ENCODE results near the gene SV2B. TPM values are rescaled to one million over a fixed set of nuclear protein-coding genes. Genes with fewer than 3 reads are reported as not detected.
"Not testable (repeated sequence)": the region's sequence is repeated elsewhere in the genome, so short reads cannot be mapped to it uniquely, and the experiment has no call there.

Gene SV2B
- total RNA-seq, 1 experiment from 2014 or later, result 1.4 TPM

DNA sequence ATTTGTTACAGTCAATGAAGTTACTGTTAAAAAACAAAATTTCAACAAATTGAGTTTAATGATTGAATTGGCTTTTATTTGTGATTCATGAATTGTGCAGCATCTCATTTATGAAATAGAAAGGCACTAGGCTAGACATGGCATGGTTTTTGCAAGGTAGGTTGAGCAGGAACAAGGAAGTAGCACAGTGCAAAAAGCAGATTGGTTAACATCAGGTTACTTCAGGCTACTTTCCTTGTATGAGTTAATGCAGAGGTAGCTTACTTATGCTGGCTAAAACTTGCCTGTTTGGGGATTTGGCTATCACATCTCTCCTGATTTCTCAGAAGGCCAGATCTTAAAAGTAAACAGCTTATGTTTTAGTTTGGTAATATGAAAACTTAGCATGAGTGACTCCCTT lies 23.0 kb upstream of the SV2B start:
- no peaks in the 10 kb centered on the region for H3K4me1 Mint-ChIP-seq
- H3K4me3 Mint-ChIP-seq, result no peak overlapping the region
- TF ChIP-seq TCF7 (CRISPR knock-in tag; IDR thresholded peaks at IDR 0.05; ENCODE audit: low read depth) (no peak), ZNF219 (CRISPR knock-in tag; IDR thresholded peaks at IDR 0.05; ENCODE audit: borderline replicate concordance) (no peak), RORB (CRISPR knock-in tag; IDR thresholded peaks at IDR 0.05) (no peak), ZNF121 (CRISPR knock-in tag; IDR thresholded peaks at IDR 0.05) (no peak), ZBTB21 (CRISPR knock-in tag; IDR thresholded peaks at IDR 0.05; ENCODE audit: borderline replicate concordance) (no peak), SP1 (CRISPR knock-in tag; conservative IDR thresholded peaks at IDR 0.05) (no peak), RELA (CRISPR knock-in tag; IDR thresholded peaks at IDR 0.05; ENCODE audit: borderline replicate concordance) (no peak), IRF2 (CRISPR knock-in tag; IDR thresholded peaks at IDR 0.05; ENCODE audit: borderline replicate concordance, low read depth) (no peak), GRHL2 (CRISPR knock-in tag; IDR thresholded peaks at IDR 0.05; ENCODE audit: insufficient replicate concordance, severe bottlenecking) (no peak), NFATC4 (CRISPR knock-in tag; IDR thresholded peaks at IDR 0.05) (no peak), PRRX2 (CRISPR knock-in tag; IDR thresholded peaks at IDR 0.05) (no peak), ZNF416 (CRISPR knock-in tag; IDR thresholded peaks at IDR 0.05) (no peak), SMAD4 (CRISPR knock-in tag; IDR thresholded peaks at IDR 0.05) (no peak)
- TF ChIP-seq, protein P1, sequence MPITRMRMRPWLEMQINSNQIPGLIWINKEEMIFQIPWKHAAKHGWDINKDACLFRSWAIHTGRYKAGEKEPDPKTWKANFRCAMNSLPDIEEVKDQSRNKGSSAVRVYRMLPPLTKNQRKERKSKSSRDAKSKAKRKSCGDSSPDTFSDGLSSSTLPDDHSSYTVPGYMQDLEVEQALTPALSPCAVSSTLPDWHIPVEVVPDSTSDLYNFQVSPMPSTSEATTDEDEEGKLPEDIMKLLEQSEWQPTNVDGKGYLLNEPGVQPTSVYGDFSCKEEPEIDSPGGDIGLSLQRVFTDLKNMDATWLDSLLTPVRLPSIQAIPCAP (CRISPR knock-in tag; IDR thresholded peaks at IDR 0.05), result no peak
- TF ChIP-seq, protein P2, sequence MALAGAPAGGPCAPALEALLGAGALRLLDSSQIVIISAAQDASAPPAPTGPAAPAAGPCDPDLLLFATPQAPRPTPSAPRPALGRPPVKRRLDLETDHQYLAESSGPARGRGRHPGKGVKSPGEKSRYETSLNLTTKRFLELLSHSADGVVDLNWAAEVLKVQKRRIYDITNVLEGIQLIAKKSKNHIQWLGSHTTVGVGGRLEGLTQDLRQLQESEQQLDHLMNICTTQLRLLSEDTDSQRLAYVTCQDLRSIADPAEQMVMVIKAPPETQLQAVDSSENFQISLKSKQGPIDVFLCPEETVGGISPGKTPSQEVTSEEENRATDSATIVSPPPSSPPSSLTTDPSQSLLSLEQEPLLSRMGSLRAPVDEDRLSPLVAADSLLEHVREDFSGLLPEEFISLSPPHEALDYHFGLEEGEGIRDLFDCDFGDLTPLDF (CRISPR knock-in tag; IDR thresholded peaks at IDR 0.05), result no peak
- TF ChIP-seq, protein P3, sequence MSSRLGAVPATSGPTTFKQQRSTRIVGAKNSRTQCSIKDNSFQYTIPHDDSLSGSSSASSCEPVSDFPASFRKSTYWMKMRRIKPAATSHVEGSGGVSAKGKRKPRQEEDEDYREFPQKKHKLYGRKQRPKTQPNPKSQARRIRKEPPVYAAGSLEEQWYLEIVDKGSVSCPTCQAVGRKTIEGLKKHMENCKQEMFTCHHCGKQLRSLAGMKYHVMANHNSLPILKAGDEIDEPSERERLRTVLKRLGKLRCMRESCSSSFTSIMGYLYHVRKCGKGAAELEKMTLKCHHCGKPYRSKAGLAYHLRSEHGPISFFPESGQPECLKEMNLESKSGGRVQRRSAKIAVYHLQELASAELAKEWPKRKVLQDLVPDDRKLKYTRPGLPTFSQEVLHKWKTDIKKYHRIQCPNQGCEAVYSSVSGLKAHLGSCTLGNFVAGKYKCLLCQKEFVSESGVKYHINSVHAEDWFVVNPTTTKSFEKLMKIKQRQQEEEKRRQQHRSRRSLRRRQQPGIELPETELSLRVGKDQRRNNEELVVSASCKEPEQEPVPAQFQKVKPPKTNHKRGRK (CRISPR knock-in tag; IDR thresholded peaks at IDR 0.05; ENCODE audit: borderline replicate concordance), result no peak
- TF ChIP-seq, protein P4, sequence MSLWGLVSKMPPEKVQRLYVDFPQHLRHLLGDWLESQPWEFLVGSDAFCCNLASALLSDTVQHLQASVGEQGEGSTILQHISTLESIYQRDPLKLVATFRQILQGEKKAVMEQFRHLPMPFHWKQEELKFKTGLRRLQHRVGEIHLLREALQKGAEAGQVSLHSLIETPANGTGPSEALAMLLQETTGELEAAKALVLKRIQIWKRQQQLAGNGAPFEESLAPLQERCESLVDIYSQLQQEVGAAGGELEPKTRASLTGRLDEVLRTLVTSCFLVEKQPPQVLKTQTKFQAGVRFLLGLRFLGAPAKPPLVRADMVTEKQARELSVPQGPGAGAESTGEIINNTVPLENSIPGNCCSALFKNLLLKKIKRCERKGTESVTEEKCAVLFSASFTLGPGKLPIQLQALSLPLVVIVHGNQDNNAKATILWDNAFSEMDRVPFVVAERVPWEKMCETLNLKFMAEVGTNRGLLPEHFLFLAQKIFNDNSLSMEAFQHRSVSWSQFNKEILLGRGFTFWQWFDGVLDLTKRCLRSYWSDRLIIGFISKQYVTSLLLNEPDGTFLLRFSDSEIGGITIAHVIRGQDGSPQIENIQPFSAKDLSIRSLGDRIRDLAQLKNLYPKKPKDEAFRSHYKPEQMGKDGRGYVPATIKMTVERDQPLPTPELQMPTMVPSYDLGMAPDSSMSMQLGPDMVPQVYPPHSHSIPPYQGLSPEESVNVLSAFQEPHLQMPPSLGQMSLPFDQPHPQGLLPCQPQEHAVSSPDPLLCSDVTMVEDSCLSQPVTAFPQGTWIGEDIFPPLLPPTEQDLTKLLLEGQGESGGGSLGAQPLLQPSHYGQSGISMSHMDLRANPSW (CRISPR knock-in tag; conservative IDR thresholded peaks at IDR 0.05; ENCODE audit: low read depth), result no peak
- TF ChIP-seq, protein P5, sequence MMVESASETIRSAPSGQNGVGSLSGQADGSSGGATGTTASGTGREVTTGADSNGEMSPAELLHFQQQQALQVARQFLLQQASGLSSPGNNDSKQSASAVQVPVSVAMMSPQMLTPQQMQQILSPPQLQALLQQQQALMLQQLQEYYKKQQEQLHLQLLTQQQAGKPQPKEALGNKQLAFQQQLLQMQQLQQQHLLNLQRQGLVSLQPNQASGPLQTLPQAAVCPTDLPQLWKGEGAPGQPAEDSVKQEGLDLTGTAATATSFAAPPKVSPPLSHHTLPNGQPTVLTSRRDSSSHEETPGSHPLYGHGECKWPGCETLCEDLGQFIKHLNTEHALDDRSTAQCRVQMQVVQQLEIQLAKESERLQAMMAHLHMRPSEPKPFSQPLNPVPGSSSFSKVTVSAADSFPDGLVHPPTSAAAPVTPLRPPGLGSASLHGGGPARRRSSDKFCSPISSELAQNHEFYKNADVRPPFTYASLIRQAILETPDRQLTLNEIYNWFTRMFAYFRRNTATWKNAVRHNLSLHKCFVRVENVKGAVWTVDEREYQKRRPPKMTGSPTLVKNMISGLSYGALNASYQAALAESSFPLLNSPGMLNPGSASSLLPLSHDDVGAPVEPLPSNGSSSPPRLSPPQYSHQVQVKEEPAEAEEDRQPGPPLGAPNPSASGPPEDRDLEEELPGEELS (CRISPR knock-in tag; IDR thresholded peaks at IDR 0.05), result no peak
- H3K27me3 Mint-ChIP-seq (ENCODE audit: low read depth), result no peaks in the 10 kb centered on the region; the same call in 1 of the 2 replicates
- ATAC-seq (no peak), DNase-seq (ENCODE audit: low spot score) (no peak)
- no peaks in the 10 kb centered on the region for H3K36me3 Mint-ChIP-seq
- no peaks in the 10 kb centered on the region for H3K9me3 Mint-ChIP-seq
- no peak overlapping the region for H3K27ac Mint-ChIP-seq
- ChIA-PET POLR2A (no interaction called here), CTCF (interaction anchor here (0.7 kb wide), 2 partner anchors 170 to 357 kb away, joined by 5 to 7 read pairs; no protein-coding TSS in a partner anchor)

DNA sequence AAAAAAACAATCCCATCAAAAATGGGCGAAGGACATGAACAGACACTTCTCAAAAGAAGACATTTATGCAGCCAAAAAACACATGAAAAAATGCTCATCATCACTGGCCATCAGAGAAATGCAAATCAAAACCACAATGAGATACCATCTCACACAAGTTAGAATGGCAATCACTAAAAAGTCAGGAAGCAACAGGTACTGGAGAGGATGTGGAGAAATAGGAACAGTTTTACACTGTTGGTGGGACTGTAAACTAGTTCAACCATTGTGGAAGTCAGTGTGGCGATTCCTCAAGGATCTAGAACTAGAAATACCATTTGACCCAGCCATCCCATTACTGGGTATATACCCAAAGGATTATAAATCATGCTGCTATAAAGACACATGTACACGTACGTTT lies 6.2 kb upstream of the SV2B start:
- H3K4me1 Mint-ChIP-seq; ATAC-seq; CTCF ChIA-PET; DNase-seq (ENCODE audit: low spot score); H3K36me3 Mint-ChIP-seq; H3K4me3 Mint-ChIP-seq; POLR2A ChIA-PET; H3K27ac Mint-ChIP-seq: not testable (repeated sequence)
- Mint-ChIP-seq H3K27me3 (ENCODE audit: low read depth) (peaks cover 50% of the 10 kb centered on the region), H3K9me3 (peaks cover 16% of the 10 kb centered on the region)

Data from WTC11 (cell line).